IMR-90 (cell line): ENCODE data around the gene PARP16. TPM values are rescaled to one million over a fixed set of nuclear protein-coding genes. Genes with fewer than 3 reads are reported as not detected.
A peak's percentile ranks its signal among the peaks of the same experiment; 100 is the strongest.

Source experiments
- ATAC-seq: fragments of 200-7000 bp; cut with Tn5 transposase; 2 replicates; pipeline ENCODE4 v1.9.1; 2020; ENCODE audit warnings: low read depth, mild to moderate bottlenecking, moderate library complexity
- BruUV-seq: library from RNA; stranded (reverse); fragments of 400-500 nt; replicated peaks from 2 replicates; lab custom pipeline; 2021; lab: Mats Ljungman, UMichigan
- CTCF ChIA-PET: fragments of 300-600 bp; formaldehyde crosslinking; extraction: SDS; loops from one replicate; lab custom pipeline; 2021; ENCODE audit warnings: antibody characterized with exemption; lab: Yijun Ruan, JAX
- POLR2A ChIA-PET: fragments of 300-600 bp; sonication (Branson Sonifier 250); formaldehyde crosslinking; loops from one replicate; lab custom pipeline; 2022; ENCODE audit warnings: antibody characterized with exemption; ENCODE audit not compliant: unreplicated experiment; lab: Charles Lee
- DNase-seq: peaks from one replicate; pipeline ENCODE4 v3.0.0; 2013
- H2AFZ ChIP-seq: replicated peaks from 2 replicates; pipeline ENCODE3; 2013; ENCODE audit warnings: low read length, mild to moderate bottlenecking; ENCODE audit not compliant: poor library complexity
- H2AK5ac ChIP-seq: 2 replicates; pipeline ENCODE4 v1.6.1; 2013; ENCODE audit warnings: low read depth, low read length, inconsistent platforms
- H2AK9ac ChIP-seq: replicated peaks from 2 replicates; pipeline ENCODE3; 2013; ENCODE audit warnings: mild to moderate bottlenecking, low read depth, low read length, moderate library complexity; ENCODE audit not compliant: poor library complexity
- H2BK120ac ChIP-seq: 2 replicates; pipeline ENCODE4 v1.6.1; 2013; ENCODE audit warnings: low read depth, low read length, inconsistent platforms
- H2BK15ac ChIP-seq: 3 replicates; pipeline ENCODE4 v1.6.1; 2013; ENCODE audit warnings: low read depth, low read length, inconsistent platforms
- H2BK20ac ChIP-seq: 2 replicates; pipeline ENCODE4 v1.6.1; 2013; ENCODE audit warnings: low read depth, mild to moderate bottlenecking, inconsistent platforms, low read length, moderate library complexity
- H2BK5ac ChIP-seq: 2 replicates; pipeline ENCODE4 v1.6.1; 2013; ENCODE audit warnings: mild to moderate bottlenecking, low read depth, low read length, inconsistent platforms; ENCODE audit not compliant: poor library complexity, severe bottlenecking
- H3K14ac ChIP-seq: replicated peaks from 2 replicates; pipeline ENCODE4 v1.6.1; 2013; ENCODE audit warnings: low read depth, low read length, inconsistent platforms
- H3K18ac ChIP-seq: 2 replicates; pipeline ENCODE4 v1.6.1; 2013; ENCODE audit warnings: low read depth, low read length, control low read depth
- H3K23ac ChIP-seq: 2 replicates; pipeline ENCODE4 v1.6.1; 2013; ENCODE audit warnings: low read depth, low read length, inconsistent platforms
- H3K27ac ChIP-seq: 2 replicates; pipeline ENCODE4 v1.5.1; 2013; ENCODE audit warnings: mild to moderate bottlenecking, control low read depth, low read length; ENCODE audit not compliant: insufficient read depth
- H3K27me3 ChIP-seq: 2 replicates; pipeline ENCODE4 v1.6.1; 2013; ENCODE audit warnings: low read length; ENCODE audit not compliant: control insufficient read depth, insufficient read depth
- H3K36me3 ChIP-seq: 2 replicates; pipeline ENCODE4 v1.6.1; 2013; ENCODE audit warnings: low read length, mixed read lengths; ENCODE audit not compliant: control insufficient read depth, insufficient read depth
- H3K4ac ChIP-seq: 2 replicates; pipeline ENCODE4 v1.6.1; 2013; ENCODE audit warnings: low read depth, low read length, inconsistent platforms
- H3K4me1 ChIP-seq: 2 replicates; pipeline ENCODE4 v1.6.1; 2013; ENCODE audit warnings: low read length, mixed read lengths; ENCODE audit not compliant: control insufficient read depth, insufficient read depth
- H3K4me2 ChIP-seq: 2 replicates; pipeline ENCODE4 v1.6.1; 2013; ENCODE audit warnings: low read depth, mild to moderate bottlenecking, control low read depth, low read length, moderate library complexity
- H3K4me3 ChIP-seq: 2 replicates; pipeline ENCODE4 v1.5.1; 2013; ENCODE audit warnings: low read depth, mild to moderate bottlenecking, control low read depth, low read length, moderate library complexity; ENCODE audit not compliant: insufficient read depth
- H3K56ac ChIP-seq: 2 replicates; pipeline ENCODE4 v1.6.1; 2013; ENCODE audit warnings: low read length, inconsistent platforms; ENCODE audit not compliant: insufficient read depth; ENCODE audit errors: extremely low read depth
- H3K79me1 ChIP-seq, 2 experiments: 2 replicates each; pipeline ENCODE4 v1.6.1; 2013; ENCODE audit warnings: low read length in 2 of 2, inconsistent platforms in 1 of 2, low read depth in 1 of 2
- H3K9ac ChIP-seq: 2 replicates; pipeline ENCODE4 v1.6.1; 2013; ENCODE audit warnings: low read depth, low read length, control low read depth
- H3K9me1 ChIP-seq: 2 replicates; pipeline ENCODE4 v1.6.1; 2013; ENCODE audit warnings: low read length, inconsistent platforms; ENCODE audit not compliant: insufficient read depth
- H3K9me3 ChIP-seq: 2 replicates; pipeline ENCODE4 v1.6.1; 2013; ENCODE audit warnings: low read length; ENCODE audit not compliant: control insufficient read depth, insufficient read depth
- H4K20me1 ChIP-seq: 2 replicates; pipeline ENCODE4 v1.6.1; 2013; ENCODE audit warnings: low read length, inconsistent platforms; ENCODE audit not compliant: insufficient read depth
- H4K5ac ChIP-seq: 2 replicates; pipeline ENCODE4 v1.6.1; 2013; ENCODE audit warnings: mild to moderate bottlenecking, low read depth, low read length, control low read depth
- H4K8ac ChIP-seq, 2 experiments: 2 replicates each; pipeline ENCODE4 v1.6.1; 2013; ENCODE audit warnings: low read depth in 2 of 2, low read length in 2 of 2, control low read depth in 1 of 2, inconsistent platforms in 1 of 2
- H4K91ac ChIP-seq: 2 replicates; pipeline ENCODE4 v1.6.1; 2013; ENCODE audit warnings: low read depth, low read length, inconsistent platforms; ENCODE audit not compliant: insufficient read depth
- CEBPB ChIP-seq: IDR thresholded peaks from 2 replicates; pipeline ENCODE4 v1.6.1; 2012; ENCODE audit warnings: low read depth, low read length, improper control_type of control experiment
- CTCF ChIP-seq: conservative IDR thresholded peaks from 2 replicates; pipeline ENCODE4 v1.5.1; 2012; ENCODE audit warnings: mild to moderate bottlenecking, low read depth, low read length, improper control_type of control experiment
- WGBS, 2 experiments: methylation state at CpG; one replicate each; pipeline versions ENCODE4 v1.1.5 to v1.1.7; 2013; ENCODE audit warnings: missing lambda C conversion rate in 2 of 2; ENCODE audit not compliant: insufficient read length in 1 of 2; ENCODE audit errors: extremely low coverage in 2 of 2; 5-methylcytosine and 5-hydroxymethylcytosine counted together
- dilution Hi-C: fragments of 300-500 bp; cut with HindIII; formaldehyde crosslinking; loops from one replicate; pipeline ENCODE4 v1.14.3; 2018; ENCODE audit warnings: low sequenced_read_pairs; ENCODE audit not compliant: unreplicated experiment
- in situ Hi-C: fragments of 300-500 bp; cut with MboI; formaldehyde crosslinking; loops from 3 replicates; pipeline ENCODE4 v1.14.3; 2019; ENCODE audit warnings: low sequenced_read_pairs, inconsistent platforms, mixed read lengths
- intact Hi-C: fragments of 100-400 bp; cut with micrococcal nuclease; formaldehyde crosslinking; loops from 2 replicates; pipeline ENCODE4 v1.10.0; 2022
- polyA plus RNA-seq, 3 experiments: library from polyadenylated mRNA; depleted of rRNA; stranded (reverse); fragments of >200 nt; gene quantifications; 2 replicates each; pipeline ENCODE4 v1.2.3, GENCODE V29; 2012; ENCODE audit warnings: low replicate concordance in 1 of 3
- total RNA-seq: library from RNA; depleted of rRNA; stranded (reverse); fragments of >200 nt; gene quantifications from 2 replicates; pipeline ENCODE4 v1.2.3, GENCODE V29; 2012

PARP16 gene
- total and polyA plus RNA-seq, 2 of the 4 experiments (the other 2 are of a cell fraction) = 1.3 to 5.0 TPM

GRCh38 chr15:65212097-65212496, 74.6 kb downstream of the PARP16 start:
- H2BK20ac ChIP-seq = no peak overlapping the region
- TF ChIP-seq CTCF (0 out of 2 replicates have a peak, but pooled peaks have one; percentile 21), CEBPB (no peak)
- no peak overlapping the region for H3K4ac ChIP-seq
- no peak overlapping the region for H3K56ac ChIP-seq
- intact Hi-C loops (no loop called here), in situ Hi-C loops (no loop called here), dilution Hi-C loops (no loop called here)
- H2AFZ ChIP-seq = no peak overlapping the region
- no peak overlapping the region for H3K9ac ChIP-seq
- H3K79me1 ChIP-seq = no peaks in the 10 kb centered on the region
- no peak overlapping the region for H2BK120ac ChIP-seq
- ChIA-PET POLR2A (no interaction called here), CTCF (no interaction called here)
- no peak for DNase-seq
- H3K14ac ChIP-seq = no peak overlapping the region
- H4K91ac ChIP-seq = no peak overlapping the region
- no peak overlapping the region for H2BK15ac ChIP-seq
- 0 out of 2 replicates have a peak overlapping the region, but pooled peaks have one; percentile 19 for H3K27ac ChIP-seq
- no peak for ATAC-seq
- peaks cover 12% of the 10 kb centered on the region; the same call in 1 of the 2 replicates for H3K4me1 ChIP-seq
- WGBS, 2 experiments = 93% methylated on average over 3 of the region's 5 CpGs; no CpG with 5 or more reads in 1 of the 2 experiments
- H4K5ac ChIP-seq = no peak overlapping the region
- H4K8ac ChIP-seq = no peak overlapping the region
- H3K9me1 ChIP-seq = no peaks in the 10 kb centered on the region
- H3K9me3 ChIP-seq = no peaks in the 10 kb centered on the region
- H2AK9ac ChIP-seq = no peak overlapping the region
- no peak overlapping the region for H2BK5ac ChIP-seq
- H3K36me3 ChIP-seq = no peaks in the 10 kb centered on the region
- H2AK5ac ChIP-seq = no peak overlapping the region
- H3K27me3 ChIP-seq = peaks cover 20% of the 10 kb centered on the region
- H3K4me2 ChIP-seq = no peak overlapping the region
- H3K18ac ChIP-seq = no peak overlapping the region
- no peak overlapping the region for H3K4me3 ChIP-seq
- H3K23ac ChIP-seq = no peak overlapping the region
- no TSS peak for BruUV-seq
- H4K20me1 ChIP-seq = no peaks in the 10 kb centered on the region
